NB4 (cell line): ENCODE results near the gene UTS2R.

Experiments
- MYC ChIP-seq: IDR thresholded peaks from 2 replicates; pipeline ENCODE4 v1.6.1; 2011; ENCODE audit warnings: low read depth, low read length
- POLR2A ChIP-seq: IDR thresholded peaks from 2 replicates; pipeline ENCODE4 v1.6.1; 2011; ENCODE audit warnings: mild to moderate bottlenecking; ENCODE audit not compliant: insufficient read length; ENCODE audit errors: extremely low read depth
- TF ChIP-seq, protein P1 (sequence below): IDR thresholded peaks from one replicate; pipeline ENCODE4 v1.5.1; 2012; ENCODE audit warnings: low read depth, low read length
- TF ChIP-seq, protein P2 (sequence below): IDR thresholded peaks from 2 replicates; pipeline ENCODE4 v1.6.1; 2011; ENCODE audit warnings: low read depth, low read length

DNA sequence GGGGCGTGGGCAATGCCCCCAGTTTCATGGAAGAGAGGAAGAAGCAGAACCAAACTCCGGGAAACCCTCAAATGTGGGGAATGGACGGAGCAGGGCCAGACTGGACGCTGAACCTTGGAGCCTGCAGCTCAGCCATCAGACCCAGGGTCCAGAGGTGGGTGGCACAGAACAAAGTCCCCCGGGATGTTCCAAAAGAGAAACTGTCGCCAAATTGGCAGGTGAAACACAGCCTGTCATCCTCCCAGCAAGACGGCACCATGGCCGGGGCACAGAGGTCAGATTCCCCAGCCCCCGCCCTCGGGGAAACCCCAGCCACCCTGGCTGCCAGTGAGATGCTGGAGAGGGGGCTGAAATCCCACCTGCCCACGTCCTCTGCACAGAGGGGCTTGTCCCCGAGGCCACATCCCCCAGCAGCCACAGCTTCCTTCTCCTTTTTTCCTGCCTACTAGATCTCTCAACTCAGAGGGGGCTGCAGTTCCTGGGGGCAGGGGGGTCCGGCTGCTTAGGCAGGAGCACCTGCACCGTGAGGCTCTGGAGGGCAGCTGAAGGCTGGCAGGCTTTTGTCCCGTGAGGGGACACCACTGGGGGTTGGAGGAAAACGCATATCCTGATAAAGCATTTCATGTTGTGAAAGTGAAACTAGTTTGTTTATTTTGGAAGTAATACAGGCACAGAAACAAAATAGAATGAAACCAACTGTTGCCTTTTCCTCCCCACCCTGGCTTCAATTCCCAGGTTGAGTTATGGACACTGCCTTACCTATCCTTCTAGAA lies 36.8 kb upstream of the UTS2R start:
- TF ChIP-seq, protein P1, sequence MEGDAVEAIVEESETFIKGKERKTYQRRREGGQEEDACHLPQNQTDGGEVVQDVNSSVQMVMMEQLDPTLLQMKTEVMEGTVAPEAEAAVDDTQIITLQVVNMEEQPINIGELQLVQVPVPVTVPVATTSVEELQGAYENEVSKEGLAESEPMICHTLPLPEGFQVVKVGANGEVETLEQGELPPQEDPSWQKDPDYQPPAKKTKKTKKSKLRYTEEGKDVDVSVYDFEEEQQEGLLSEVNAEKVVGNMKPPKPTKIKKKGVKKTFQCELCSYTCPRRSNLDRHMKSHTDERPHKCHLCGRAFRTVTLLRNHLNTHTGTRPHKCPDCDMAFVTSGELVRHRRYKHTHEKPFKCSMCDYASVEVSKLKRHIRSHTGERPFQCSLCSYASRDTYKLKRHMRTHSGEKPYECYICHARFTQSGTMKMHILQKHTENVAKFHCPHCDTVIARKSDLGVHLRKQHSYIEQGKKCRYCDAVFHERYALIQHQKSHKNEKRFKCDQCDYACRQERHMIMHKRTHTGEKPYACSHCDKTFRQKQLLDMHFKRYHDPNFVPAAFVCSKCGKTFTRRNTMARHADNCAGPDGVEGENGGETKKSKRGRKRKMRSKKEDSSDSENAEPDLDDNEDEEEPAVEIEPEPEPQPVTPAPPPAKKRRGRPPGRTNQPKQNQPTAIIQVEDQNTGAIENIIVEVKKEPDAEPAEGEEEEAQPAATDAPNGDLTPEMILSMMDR, result no peak
- TF ChIP-seq POLR2A (no peak), MYC (no peak)
- TF ChIP-seq, protein P2, sequence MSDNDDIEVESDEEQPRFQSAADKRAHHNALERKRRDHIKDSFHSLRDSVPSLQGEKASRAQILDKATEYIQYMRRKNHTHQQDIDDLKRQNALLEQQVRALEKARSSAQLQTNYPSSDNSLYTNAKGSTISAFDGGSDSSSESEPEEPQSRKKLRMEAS, result no peak
